Cardiac septum (tissue), 1 donor: ENCODE data around the gene HLF. TPM values are rescaled to one million over a fixed set of nuclear protein-coding genes. Genes with fewer than 3 reads are reported as not detected.

Source experiments
- DNase-seq: peaks from one replicate; pipeline ENCODE4 v3.0.0-alpha.2; 2020; ENCODE audit warnings: low spot score
- intact Hi-C: fragments of 100-400 bp; cut with DNase I; formaldehyde crosslinking; loops from one replicate; pipeline ENCODE4 v1.14.0; 2022
- total RNA-seq: library from RNA; stranded (reverse); fragmentation: NEBNext Ultra II Directional; extraction: Animal tissue kit (Norgen Biotek cat#: 25700); gene quantifications from one replicate; pipeline ENCODE4 v1.2.1, GENCODE V29; 2021
- donor health status: DM: no; HTN: no; CAD: no.

Gene HLF
- total RNA-seq, 1 donor from 2014 or later = 9.8 TPM

DNA sequence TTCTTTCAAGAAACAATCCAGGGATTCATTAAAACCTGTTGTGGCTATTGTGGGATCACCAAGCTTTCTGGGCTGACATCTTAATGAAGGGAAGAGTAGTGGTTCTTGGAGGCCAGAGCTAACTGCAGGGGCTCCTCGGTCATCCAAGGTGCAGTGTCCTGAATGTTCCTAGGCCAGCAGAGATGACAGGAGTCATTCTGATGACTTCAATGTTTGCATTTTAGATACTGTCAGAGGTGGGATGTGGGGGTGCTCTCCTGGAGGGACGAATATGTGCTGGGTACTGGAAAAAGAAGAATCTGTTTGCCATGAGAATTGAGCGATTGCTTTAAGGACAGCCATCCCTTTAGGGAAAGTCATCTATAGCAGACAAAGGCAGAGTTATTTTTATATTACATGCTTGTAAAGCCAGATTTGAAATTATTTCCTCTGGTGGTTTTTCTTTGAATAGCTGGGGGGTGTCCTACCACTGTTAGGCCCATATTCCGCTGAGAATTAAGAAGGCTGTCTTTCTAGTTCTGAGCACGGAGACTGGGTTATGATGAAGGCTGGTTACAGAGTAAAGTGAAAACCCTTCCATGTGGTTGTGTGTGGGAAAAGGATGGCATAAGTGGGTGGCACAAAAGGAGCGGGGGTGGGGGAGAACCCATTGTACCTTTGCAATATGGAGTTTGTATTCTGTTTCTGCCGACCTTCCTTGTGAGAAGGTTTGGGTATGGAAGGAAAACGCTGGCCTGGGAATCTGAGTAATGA, 7.4 kb downstream of the HLF start:
- intact Hi-C loops = loop anchor here (2.0 kb wide), 1 partner anchor 15 kb away; no protein-coding TSS in a partner anchor
- DNase-seq = no peak

DNA sequence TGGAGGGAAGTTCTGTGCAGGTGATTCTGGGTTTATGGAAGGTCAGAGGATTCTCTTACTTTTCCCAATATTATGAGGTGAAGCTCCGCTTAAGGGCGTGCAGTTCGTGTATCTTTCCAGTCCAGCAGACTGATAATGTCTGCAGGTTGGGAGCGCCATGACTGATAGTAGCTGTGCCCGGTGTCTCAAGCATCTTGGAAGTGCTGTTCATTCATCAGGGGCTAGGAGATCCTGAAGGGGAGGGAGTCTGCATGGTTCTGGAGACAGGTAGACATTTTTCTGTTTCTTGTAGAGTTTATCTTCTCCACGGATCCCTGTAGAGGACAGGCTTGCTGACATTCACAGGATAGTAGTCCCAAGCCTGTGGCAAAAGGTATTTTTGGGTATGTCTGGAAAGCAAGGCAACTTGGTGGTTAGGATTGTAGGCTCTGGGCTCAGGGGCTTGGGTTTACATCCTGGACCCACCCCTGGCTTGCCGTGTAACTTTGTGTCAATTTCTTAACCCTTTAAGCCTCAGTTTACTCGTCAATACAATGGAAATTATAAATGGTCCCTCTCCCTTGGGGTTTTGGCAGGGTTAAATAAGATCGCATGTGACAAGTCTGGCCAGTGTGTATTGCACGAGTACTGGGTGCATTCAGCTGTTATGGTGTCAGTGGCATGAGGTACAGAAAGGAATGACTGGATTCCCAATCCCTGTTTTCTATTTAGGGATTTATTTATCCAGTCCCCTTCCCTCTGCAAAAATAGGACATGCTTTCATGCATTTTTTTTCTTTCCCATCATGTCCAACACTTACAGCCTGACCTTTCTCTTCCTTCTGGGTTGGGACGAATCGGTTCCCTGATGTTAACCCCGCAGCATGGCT, 8.2 kb downstream of the HLF start:
- intact Hi-C loops = loop anchor here (2.0 kb wide), 1 partner anchor 14 kb away; no protein-coding TSS in a partner anchor
- DNase-seq = no peak

DNA sequence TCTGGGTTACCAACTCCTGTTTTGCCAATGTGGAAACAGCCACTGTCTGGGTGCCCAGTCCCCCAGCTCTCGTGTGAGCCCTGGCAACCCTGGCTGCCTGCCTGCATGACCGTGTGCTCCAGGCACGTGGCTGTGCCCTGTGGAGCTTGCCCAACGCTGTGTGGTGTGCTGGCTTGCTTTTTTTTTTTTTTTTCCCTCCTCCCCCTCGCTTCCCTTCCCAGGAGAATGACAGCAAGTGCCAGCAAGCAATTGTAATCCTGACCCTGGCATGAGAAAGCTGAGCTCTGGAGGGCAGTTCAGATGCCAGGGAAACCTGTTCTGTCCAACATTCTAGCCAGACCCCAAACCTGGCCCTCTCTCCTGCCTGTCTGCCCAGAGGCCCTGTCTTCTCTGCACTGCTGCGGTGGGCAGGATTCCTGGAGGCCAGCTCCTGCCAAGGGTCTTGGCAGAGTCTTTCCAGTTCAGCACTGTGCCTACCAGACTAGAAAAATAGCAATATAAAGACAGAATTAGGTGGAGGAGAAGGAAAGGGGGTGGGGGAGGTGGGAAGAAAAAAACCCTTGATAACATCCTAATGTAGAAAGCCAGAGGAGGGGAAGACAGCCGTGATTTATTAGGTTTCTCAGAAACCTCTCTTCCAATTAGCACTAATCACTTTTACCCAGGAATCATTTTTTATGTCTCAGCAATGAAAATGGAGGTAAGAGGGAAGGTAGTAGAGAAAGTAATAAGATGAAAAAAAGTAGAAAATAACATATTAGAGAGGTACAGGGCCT, 9.0 kb downstream of the HLF start:
- peak; percentile 86 for DNase-seq
- intact Hi-C loops = loop anchor here (2.0 kb wide), 1 partner anchor 13 kb away; no protein-coding TSS in a partner anchor

DNA sequence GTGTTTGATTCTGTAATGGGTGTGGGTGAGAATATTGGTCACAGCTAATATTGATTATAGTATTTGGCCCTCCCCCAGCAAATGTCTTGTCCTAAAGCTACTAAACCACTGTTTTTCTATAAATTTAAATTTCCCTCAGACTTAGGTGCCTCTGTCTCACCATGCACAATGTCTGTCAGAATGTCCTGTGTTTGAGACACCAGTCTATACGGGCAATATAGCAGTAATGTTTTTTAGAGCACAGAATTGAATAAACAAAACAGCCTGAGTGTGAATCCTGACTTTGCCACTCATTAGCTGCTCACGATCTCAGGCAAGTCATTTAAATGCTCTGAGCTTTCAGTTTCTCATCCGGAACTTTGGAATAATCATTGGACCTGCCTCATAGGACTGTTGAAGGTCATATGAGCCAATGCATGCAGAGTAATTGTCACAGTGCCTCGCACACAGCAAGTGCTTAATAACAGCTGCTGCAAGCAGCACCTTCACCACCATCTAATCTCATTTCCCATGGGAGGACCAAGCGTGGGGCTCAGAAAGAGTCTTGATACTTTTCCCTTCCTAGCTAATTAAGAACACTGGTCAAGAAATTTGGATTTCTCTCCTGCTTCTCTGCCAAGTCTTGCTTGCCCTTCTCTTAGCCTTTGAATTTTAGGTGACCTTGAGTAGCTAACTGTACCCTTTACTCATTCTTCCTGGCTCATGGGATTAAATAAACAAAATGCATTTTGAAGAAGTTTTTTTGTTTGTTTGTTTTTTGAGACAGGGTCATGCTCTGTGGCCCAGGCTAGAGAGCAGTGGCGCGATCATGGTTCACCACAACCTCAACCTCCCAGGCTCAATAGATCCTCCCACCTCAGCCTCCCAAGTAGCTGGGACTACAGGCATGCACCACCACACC, 9.8 kb downstream of the HLF start:
- intact Hi-C loops = no loop called here
- DNase-seq = no peak

DNA sequence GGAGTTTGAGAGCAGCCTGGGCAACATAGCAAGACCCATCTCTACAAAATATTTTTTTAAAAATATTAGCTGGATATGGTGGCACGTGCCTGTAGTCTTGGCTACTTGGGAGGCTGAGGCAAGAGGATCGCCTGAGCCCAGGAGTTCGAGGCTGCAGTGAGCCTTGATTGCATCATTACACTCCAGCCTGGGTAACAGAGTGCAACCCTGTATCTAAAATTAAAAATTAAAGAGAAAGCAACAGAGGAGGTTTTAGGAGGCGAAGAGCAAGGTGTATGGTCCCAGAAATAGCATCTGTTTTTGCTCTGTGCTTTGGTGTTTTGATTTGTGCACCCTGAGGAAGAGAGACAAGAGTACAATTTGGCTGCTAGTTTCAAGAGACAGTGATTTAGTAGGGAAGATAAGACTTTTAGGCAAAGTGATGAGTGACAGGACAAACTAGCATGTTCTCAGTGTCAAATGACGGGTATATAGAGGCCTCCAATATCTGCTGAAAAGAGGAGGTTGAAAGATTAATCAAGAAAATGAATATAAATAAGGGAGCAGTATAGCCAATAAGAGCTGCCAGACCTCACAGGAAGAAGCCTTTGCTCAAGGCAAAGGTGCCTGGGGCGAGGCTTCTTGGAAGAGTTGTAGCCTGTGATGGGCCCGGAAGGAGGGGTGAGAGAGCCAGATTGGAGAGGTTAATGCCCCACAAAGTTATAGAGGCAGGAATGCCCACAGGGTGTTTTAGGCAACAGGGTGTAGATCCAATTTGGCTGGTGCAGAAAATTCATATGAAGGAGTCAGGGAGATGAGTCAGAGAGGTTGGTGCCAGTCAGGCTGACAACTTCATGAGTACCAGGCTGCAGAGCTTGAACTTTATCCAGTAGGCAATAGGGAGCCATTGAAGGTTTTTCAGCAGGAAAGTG, 11.4 kb downstream of the HLF start:
- intact Hi-C loops = no loop called here
- no peak for DNase-seq

DNA sequence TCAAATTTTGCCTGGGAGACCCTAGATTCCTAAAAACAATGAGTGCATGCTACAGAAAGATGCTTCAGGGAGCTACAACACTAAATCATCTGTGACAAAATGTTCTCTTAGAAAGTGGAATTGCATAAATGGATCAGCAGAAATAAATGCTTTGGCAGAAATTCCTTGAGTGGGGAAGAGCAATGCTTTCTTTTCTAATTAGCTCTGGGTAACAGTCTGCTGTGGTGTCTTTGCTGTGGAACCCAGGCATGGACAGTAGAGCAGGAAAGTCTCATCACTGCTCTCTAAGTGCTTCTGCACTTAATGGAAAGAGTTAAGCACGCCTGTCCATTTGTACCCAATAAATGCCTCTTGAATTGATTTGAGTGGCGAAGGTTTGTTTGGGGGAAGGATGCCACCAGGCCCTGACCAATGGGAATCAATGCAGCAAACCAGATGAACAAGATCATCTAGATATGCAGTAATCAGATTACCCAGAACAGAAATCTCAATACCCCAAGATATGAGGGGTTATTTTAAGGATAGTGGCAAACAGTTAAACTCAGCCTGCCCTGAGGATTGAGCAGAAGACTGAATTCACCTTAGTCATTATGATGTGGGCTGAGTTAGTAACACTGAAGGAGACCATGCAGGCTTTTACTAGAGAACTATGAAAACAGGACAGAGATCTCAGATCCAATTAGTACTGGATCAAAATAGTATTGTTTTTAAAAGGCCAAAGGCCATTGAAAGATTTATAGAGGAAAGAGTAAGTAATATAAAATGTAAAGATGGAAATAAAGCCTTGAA, 13.6 kb downstream of the HLF start:
- no peak for DNase-seq
- intact Hi-C loops = no loop called here

DNA sequence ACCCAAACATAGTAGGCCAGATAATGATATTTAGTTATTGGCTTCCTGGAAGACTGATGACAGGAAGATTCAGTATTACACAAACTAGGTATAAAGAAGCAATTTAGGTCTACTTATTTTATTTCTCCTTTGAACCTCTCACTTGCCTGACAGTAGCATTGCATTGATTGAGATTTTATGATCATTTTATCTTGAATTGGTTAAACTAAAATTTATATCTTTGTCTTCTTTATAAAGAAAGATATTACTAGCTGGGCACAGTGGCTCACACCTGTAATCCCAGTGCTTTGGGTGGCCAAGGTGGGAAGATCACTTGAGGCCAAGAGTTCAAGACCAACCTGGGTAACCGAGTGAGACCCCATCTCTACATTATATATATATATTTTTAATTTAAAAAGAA, 14.4 kb downstream of the HLF start:
- intact Hi-C loops = no loop called here
- DNase-seq = no peak

DNA sequence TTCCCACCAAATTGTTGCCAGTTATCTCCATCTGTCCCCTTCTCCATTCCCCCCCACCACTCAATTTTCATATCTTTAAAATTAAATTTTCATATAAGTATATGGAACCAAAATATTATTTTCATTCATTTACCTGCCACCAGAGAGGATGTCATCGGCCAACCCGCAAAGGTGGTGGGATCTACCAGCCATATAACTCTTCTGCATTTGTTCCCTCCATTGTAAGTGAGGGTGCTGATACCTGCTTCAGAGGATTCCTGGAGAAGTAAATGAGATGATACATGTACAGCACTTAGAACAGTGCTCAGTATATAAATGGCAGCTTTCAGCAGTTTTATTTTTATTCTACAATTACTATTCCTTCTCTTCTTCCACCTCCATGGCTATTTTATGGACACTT, 15.0 kb downstream of the HLF start:
- intact Hi-C loops = no loop called here
- DNase-seq = no peak

DNA sequence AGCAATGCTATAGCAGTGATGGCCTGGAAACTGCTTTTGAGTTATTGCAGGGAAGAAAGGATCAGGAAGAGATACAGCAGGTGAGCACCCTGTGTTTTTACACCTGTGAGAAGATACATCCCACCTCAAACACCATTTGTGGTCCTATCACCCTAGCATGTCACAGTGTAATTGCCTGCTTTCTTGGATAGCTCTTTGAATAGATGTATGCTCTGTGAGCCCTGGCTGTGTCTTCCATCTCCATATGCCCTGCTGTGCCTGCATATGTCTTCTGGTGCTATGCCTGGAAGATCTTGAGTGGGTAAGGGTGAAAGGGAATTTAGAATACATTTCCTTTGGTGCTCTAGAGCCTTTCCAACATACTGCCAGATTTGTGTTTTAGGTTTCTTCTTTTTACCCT, 15.5 kb downstream of the HLF start:
- intact Hi-C loops = no loop called here
- no peak for DNase-seq

DNA sequence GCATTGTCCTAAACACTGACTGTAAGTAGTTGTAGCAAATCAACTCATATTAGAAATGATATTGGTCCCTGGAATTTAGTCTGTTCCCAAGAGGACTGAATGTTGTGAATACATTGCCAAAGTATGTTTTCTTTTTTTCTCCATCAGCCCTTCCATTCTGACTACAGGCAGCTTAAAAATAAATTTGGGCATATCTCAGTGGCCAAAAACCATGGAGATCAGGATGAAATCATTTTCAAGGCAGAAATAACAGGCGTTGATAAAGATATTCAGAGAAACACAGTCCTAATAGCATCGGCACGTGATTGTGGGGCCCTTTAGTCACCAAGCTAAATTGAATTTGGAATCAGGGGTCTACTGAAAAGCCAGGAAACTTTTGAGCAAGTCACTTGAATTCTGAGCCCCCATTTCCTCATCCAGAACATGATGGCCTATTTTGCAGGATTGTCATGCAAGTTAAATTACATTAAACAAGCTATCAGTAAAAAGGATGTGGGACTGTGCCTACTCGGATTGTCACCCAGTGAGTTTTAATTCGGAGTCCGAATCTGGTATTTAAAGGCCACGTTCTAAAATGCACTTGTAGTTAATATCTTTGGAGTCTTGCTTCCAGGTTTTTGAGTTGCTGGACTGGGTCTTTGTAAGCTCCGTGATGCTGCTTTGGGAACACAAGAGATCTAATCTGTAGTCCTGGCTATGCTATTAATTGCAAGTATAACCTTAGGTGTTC, 17.1 kb downstream of the HLF start:
- no peak for DNase-seq
- intact Hi-C loops = no loop called here

DNA sequence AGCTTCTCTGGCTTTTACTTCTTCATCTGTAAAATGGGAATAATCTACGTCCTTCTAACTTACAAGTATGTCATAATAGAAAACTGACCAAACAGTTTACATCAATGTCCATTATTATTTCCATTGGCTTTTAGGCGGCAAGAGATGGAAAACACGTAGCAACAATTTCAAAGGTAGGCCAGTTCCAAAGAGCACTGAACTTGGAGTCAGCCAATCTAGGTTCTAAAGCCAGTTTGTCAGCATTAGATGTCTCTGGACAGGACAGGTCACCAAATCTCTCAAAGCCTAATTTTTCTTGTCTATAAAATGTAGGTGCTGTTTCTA, 17.6 kb downstream of the HLF start:
- intact Hi-C loops = no loop called here
- DNase-seq = no peak

DNA sequence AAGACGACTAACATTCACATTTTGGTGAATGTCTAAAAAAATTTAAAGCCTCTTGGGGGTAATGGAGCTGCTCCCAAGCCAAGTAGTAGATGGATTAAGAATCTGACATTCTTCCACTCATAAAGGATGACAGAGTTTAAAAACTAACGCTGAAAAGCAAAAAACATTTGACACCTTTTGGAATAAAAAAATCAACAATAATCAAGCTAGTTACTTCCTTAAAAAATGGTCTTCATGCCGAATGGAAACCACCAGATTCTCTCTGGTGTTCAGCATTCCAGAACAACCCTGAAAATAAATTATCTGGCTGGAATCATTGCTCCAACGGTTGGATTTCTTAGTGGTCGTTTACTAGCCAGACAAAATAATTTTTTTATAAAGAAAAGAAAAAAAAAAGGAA, 18.0 kb downstream of the HLF start:
- intact Hi-C loops = no loop called here
- no peak for DNase-seq

DNA sequence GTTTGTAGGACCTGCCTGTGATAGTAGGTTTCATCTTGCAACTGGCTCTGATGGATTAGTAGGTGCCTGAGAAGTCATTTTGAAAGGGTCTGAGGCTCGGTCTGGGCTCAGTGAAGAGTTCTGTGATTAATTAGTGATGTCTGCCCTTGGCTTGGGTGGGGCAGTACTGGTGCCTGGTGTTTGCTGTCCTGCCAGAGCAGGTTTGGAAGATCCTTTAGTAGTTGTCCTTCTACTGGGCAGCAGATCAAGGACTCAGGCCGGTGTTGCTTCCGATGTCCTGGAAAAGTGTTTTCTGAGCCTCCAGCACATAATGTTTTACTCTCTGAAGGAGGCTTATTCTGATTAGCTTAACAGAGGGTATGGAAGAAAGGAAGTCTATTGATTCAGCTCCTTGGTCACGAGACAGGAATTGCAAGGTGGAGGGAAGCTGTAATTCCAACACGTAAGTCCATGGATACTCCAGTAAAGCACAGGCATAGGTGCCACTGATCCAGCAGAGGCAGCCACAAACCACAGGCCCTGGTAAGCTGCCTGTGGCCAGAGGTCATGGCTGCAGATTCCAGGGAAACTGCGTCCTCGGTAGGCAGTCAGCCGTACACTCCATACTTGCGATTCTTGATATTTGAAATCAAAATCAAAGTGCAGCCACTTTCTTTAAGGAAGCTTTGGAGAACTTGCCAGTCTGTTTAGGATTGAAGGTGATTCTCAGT, 18.7 kb downstream of the HLF start:
- intact Hi-C loops = no loop called here

DNA sequence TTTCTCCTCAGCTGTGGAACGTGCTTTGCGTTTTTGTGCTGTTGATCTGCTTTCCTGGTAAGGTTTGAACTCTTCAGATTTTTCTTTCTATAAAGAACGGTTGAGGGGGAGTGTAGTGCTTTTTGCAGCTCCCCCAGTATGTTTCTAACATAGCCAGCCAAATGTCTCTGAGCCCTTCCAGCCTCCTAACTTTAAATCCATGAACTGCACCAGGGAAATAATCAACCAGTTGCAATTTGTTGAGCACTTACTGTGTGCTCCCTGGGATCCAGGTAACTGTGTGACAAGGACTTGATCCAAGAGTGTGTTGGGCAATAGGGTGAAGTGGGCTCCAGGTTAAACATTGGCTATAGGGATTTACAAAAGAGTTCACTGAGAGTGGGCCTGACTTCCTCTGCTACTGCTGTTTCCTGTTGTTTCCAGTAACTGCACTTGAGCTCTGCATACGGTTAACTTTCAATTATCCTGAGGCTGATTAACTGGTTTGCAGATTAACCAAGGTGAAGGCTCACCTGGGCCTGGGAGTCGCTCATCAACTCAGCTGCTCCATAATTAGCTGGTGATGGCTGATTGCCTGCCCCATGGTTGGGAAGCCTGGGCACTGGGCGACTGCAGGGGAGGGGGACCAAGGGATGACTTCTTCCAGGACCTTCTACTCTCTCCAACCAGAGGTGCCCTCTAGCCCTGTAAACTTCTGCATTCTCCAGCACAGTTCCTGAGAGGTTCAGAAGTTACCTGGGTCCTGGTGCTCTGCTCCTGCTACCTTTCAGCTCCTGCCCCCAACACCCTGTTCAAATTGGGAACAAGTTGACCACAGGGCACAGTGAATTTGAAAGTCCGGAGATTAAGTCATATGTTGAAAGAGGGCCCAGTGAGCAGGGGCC, 19.5 kb downstream of the HLF start:
- no peak for DNase-seq
- intact Hi-C loops = no loop called here

More for the DNA sequence above, 18.7 kb downstream of the HLF start:
- DNase-seq = no peak

DNA sequence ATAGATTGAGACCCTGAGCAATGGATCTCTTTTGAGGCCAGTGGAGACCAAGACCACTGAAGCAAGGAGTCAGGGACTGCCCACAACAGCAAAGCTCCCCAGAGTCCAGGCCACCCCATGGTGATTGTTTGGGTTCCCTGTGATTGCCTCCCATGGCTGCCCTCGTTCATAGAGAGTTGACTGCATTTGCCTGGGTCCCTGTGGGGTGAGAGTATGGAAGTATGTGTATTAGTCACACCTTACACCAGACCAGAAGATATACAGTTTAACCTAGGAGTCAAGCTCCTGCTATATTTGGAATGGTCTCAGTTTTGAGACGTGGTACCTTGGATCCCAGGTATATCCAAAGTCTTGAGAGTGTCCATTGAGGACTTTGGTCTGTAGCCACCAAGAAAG, 20.2 kb downstream of the HLF start:
- no peak for DNase-seq
- intact Hi-C loops = no loop called here
